HUDEP-2 (cell line): Measurements from ENCODE around the gene HNRNPF.
"Not testable (repeated sequence)": the region's sequence is repeated elsewhere in the genome, so short reads cannot be mapped to it uniquely, and the experiment has no call there.

Experiments used
- DNase-seq, 76 experiments: peaks; one replicate each; lab custom pipeline; 2025; ENCODE audit not compliant: unreplicated experiment in 76 of 76; lab: John Stamatoyannopoulos, UW

HNRNPF gene

DNA sequence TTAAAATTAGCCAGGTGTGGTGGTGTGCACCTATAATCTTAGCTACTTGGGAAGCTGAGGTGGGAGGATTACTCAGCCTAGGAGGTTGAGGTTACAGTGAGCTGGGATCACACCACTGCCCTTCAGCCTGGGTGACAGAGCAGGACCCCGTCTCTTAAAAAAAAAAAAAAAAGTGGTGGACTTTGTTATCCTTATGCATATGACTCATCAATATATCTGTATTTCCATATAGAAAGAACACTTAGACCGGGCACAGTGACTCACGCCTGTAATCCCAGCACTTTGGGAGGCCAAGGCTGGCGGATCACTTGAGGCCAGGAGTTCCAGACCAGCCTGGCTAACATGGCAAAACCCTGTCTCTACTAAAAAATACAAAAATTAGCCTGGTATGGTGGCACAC is 13.0 kb upstream of the HNRNPF start:
- DNase-seq = not testable (repeated sequence)

DNA sequence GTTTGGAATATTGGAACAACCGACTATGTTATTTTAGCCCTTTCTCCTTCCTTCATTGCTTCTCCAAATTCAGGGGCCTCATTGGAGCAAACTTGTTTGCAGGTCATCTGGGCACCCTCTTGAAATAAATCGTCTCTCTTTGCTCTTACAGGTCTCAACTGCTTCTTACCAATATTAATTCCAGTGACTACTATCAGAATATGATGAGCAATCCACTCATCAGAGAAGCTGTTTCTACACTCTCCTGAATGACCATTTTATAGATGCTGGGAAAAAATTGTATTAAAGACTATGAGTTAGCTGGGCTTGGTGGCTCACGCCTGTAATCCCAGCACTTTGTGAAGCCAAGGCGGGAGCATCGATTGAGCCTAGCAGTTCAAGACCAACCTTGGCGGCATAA is 12.5 kb upstream of the HNRNPF start:
- no peak for DNase-seq

DNA sequence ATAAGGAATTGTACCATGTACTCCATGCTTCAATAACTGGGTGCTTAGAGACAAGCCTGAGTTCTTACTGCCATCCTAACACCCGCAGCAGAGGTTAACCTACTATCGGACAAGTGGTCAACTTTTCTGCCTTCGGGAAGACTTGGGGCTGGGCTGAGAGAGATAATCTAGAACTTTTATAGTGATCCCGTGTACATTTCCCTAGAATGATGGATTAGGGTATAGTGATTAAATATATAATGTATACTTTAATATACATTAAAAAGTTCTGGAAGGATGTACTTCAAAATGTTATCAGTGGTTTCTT is 12.2 kb upstream of the HNRNPF start:
- no peak for DNase-seq

DNA sequence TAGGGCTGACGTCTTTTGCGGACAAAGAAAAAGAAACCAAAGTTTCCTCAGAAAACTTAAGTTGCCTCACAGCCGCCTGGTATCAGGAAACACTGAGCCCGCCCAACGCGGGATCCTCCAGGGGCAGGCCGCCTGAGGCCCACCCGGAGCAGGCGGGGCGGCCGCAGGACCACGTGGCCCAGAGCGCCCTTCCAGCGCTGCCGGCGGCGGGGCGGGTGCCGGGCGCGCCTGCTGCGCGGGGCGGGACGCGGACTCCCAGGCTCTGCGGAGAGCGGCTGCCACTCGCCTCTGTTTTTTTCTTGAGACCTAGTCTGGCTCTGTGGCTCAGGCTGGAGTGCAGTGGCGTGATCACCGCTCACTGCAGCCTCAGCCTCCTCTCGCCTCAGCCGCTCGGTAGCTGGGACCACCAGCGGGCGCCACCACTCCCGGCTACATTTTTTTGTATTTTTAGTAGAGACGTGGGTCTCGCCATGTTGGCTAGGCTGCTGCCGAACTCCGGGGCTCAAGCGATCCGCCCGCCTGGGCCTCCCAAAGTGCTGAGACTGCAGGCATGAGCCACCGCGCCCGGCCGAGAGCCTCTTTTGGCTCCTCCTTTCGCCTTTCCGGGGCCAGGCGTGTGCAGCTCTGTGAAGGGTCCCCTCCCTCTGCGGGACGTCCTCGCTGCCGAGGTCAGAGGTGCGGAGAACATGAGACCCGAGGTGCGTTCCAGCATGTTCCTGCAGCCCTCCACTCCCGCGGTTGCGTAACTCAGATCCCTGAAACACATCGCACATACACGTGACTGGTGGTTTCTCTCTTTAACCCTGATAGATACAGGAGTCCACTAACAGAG is 11.6 kb upstream of the HNRNPF start:
- peak in 75 of 76 experiments; percentile 43 to 88 (median 75) for DNase-seq

DNA sequence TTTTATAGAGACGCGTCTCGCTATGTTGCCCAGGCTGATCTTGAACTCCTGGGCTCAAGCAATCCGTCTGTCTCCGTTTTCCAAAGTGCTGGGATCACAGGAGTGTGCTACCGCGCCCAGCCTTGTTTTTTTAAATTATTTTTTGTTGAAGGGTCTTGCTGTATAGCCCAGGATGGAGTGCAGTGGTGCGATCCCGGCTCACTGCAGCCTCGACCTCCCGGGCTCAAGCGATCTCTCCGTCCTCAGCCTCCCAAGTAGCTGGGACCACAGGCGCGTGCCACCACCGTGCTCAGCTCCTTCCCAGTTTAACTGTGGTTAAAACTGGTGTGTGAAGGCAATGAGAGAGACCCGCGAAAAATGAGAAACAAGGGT is 11.0 kb upstream of the HNRNPF start:
- no peak for DNase-seq

DNA sequence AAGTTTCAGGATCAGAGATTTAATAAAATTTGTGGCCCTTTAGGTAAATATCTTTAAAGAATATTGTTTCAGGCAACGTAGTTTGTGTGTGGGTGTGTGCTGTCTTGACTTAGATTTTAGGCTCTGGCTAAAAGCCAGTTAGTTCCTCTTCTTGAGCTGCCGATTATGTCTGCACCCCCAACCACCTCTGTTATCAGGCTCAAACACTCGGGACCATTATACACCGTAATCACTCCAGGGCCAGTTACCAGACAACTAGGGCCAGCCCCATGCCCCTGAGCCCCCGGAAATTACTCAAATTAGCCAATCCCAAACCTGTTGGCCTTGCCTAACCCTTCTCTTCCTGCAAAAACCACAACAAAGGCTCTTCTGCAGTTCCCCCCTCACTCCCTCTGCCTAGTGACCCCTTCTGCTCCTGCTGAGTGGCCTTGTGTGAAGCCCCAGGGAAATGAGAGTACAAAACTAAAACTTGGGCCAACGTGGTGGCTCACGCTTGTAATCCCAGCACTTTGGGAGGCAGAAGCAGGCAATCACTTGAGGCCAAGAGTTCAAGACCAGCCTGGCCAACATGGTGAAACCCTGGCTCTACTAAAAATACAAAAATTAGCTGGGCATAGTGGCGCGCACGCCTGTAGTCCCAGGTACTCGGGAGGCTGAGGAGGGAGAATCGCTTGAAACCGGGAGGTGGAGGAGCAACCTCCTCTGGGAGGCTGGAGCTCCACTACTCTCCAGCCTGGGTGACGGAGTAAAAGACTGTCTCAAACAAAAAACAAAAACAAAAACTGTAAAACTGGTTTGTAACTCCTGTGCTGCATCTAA is 9.2 kb upstream of the HNRNPF start:
- DNase-seq = peak in 74 of 76 experiments; percentile 29 to 99 (median 92)

DNA sequence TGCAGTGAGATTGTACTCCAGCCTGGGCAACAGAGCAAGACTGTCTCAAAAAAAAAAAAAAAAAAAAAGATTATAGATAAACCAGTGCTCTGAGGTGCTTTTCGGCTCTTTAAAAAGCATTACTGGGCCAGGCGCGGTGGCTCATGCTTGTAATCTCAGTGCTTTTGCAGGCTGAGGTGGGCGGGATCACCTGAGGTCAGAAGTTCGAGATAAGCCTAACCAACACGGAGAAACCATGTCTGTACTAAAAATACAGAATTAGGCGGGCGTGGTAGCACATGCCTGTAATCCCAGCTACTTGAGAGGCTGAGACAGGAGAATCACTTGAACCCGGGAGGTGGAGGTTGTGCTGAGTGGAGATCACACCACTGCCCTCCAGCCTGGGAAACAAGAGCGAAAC is 6.6 kb upstream of the HNRNPF start:
- peak in 58 of 76 experiments; percentile 8 to 67 (median 38) for DNase-seq

DNA sequence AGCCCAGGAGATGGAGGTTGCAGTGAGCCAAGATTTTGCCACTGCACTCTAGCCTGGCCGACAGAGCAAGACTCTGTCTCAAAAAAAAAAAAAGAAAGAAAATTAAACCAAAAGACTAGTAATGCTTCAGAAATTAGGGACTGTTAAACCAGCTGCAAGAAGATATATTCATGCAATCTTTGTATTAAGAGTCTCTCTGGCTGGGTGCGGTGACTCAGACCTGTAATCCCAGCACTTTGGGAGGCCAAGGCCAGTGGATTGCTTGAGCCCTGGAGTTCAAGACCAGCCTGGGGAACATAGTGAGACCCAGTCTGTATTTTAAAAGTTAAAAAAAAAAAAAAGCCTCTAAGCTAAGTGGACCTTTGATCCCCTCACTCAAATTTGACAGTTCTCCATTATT is 2.5 kb upstream of the HNRNPF start:
- no peak for DNase-seq

DNA sequence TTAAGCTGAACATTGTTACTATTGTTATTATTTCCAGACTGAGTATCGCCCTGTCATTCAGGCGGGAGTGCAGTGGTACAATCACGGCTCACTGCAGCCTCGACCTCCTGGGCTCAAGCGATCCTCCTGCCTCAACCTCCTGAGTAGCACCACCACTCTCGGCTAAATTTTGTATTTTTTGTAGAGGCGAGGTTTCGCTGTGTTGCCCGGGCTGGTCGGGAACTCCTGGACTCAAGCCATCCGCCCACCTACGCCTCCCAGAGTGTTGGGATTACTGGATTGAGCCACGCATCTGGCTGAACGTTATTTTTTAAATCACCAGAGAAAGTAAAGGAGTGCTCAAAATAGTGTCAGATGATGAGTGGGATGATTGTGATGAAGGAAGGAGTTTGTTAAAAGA is 1.4 kb upstream of the HNRNPF start:
- DNase-seq = no peak

DNA sequence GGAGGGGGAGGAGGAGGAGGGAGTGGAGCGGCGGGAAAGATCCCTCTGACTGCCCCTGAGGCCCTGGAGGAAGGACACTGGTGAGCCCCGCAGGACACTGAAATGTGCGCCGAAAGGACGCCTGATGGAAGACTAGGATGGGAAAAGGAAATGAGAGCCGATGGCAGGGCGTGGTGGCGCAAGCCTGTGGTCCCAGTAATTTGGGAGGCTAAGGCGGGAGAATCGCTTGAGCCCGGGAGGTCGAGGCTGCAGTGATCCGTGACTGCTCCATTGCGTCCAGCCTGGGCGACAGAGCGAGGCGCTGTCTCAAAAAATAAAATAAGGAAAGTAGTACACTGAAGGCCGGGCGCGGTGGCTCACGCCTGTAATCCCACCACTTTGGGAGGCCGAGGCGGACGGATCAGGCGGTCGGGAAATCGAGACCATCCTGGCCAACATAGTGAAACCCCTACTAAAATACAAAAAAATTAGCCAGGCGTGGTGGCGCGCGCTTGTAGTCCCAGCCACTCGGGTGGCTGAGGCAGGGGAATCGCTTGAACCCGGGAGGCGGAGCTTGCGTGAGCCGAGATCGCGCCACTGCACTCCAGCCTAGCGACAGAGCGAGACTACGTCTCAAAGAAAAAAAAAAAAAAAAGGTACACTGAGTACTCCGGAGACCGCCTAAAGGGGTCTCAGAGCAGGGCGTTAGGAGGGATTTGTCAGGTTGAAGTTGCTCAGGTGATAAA is 561 bp upstream of the HNRNPF start:
- peak in 57 of 76 experiments; percentile 5 to 73 (median 38) for DNase-seq

DNA sequence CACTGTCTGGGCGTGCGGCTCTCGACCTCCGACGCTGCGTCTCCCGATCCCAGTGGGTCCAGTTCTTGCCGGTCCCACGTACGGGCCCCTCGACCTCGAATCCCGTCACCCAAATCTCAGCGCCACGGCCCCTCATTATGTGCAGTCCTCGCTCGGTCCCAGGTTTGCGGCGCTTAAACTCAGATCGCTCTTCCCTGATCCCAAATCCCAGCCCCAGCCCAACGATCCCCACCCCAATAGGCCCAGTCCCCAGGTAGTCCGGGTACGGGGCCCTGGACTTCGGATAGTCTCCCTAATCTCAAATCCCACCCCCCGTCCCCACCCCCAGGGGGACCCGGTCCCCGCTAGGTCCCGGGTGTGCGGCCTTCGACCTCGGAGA is 666 bp downstream of the HNRNPF start:
- peak in 2 of 76 experiments; percentile 52 to 56 for DNase-seq

DNA sequence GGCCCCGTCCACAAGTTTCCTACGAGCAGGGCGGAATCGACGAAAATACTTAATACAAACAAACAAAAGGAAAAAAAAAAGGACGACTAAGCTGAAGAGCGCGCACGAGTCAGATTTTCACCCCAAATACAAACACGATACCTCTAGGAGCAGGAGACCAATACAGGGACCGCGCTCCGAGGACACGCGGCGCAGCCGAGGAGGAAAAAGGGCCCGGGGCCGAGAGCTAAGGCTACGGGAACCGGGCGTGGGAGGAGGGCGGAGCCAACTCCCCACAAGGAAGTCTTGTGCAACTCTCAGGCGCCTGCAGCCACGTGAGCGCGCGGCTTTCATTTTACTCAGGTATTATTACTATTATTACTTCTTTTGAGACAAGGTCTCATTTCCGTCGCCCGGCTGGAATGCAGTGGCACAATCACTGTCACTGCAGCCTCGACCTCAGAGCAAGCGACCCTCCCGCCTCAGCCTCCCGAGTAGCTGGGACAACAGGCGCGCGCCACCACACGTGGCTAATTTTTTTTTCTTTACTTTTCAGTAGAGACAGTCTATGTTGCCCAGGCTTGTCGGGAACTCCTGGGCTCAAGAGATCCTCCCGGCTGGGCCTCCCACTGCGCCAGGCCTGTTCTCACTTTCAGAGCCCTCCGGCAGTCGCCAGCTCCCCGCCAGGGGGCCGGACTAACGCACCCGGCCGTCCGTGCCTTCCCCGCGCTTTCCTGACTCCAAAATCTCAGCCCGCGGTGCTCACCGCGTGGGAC is 1.2 kb downstream of the HNRNPF start:
- DNase-seq = peak in 74 of 76 experiments; percentile 41 to 87 (median 74)

DNA sequence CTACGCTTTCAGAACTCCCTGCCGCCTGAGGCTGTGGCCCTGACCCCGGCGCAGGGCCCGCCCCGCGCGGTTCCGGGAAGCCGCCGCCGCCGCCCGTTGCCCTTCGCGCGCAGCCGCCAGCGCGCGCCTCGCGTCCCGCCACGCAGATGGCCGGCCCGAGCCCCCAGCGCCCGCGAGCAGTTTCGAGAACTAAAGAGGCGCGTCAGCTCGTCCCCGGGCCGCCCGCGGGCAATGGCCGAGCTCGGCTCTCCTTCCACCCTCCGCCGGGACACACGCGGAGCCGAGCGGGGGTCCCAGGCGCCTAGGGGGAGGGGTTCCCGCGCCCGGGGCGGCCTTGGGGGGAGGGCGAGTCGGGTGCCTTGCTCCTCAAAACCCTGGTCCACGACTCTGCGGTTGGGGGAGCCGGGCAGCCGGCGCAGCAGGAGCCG is 1.8 kb downstream of the HNRNPF start:
- DNase-seq = peak in 19 of 76 experiments; percentile 9 to 71 (median 30)

DNA sequence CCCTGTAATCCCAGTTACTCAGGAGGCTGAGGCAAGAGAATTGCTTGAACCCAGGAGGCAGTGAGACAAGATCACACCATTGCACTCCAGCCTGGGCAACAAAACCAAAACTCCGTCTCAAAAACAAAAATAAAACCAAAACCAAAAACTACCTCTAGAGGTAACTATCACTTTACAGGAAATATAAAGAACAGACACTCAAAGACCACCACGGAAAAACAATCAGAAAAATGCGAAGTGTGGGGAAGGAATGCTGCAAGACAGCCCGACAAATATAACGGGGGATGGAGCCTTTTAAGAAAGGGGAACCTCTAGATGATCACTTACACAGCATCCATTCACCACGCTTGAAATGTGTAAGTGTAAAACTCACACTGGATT is 4.3 kb downstream of the HNRNPF start:
- DNase-seq = no peak

DNA sequence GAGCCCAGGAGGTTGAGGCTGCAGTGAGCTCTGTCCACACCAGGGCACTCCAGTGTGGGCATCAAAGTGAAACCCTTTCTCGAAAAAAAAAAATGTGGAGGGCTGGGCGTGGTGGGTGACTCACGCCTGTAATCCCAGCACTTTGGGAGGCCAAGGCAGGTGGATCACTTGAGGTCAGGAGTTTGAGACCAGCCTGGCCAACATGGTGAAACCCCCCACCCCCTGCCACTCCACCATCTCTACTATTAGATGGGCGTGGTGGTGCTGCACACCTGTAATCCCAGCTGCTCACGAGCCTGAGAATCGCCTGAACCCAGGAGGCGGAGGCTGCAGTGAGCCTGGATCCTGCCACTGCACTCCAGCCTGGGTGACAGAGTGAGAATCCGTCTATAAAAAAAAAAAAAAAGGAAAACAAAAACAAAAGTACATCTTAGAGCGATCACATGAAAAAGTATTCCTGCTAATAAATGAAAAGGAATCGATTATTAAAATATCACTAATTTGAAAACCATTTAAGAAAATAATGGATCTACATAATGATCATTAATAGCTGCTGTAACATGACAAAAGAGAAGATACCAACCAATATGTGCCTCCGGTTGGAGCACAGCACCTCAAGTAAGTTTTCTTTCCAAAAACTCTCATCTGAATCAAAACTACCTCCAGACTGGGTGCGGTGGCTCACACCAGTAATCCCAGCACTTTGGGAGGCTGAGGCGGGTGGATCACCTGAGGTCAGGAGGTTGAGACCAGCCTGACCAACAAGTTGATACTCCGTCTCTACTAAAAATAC is 4.9 kb downstream of the HNRNPF start:
- DNase-seq = no peak

DNA sequence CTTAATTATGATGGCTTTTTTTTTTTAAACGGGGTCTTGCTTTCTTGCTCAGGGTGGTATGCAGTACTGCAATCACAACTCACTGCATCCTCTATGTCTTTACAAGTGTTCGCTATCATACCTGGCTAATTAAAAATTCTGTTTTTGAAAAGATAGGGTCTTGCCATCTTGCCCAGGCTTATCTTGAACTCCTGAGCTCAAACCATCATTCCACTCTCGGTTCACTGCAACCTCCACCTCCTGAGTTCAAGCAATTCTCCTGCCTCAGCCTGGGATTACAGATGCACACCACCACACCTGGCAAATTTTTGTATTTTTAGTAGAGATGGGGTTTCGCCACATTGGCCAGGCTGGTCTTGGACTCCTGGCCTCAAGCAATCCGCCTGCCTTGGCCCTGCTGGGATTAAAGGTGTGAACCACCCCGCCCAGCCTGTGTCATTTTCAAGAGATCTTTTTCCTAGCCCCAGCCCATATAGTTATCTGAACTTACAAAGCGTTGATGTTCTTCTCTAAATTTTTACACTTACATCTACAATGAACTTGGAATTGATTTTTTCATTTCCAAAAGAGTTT is 6.0 kb downstream of the HNRNPF start:
- no peak for DNase-seq

DNA sequence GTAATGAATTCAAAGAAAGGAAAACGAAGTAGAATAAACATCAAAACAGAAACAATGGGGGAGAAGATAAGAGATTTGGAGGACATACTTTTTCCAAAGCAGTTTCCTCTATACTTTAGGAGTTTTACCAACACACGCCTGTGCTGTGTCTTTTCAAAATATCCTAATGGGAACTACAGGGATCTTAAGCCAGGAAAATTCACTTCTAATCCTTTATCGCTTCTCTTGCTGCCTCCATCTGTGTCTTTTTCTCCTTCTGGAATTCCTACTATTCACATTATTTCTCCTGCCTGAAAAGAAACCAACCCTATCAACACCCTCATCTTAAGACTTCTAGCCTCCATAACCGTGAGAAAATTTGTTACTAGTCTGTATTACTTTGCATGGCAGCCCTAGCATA is 6.8 kb downstream of the HNRNPF start:
- DNase-seq = no peak

DNA sequence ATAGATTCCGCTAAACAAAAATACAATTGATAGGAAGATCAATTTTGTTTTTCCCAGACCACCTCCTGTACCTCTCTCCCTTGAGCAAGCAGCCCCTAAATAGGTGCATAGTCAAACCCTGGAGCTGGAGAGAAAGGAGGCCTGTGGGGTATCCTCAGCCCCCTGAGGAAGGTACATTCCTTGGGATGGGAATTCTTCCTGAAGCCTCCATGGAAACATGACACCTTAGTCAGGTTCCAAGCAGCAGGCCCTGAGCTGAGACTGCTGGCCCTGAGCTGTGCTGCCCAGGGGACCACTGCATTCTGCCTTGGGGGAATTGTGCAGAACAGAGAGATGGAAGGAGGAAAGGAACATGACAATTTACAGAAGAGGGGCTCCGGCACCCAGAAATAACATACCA is 7.4 kb downstream of the HNRNPF start:
- no peak for DNase-seq
